IMR-90 (cell line): ENCODE measurements around the gene DPH3. TPM values are rescaled to one million over a fixed set of nuclear protein-coding genes. Genes with fewer than 3 reads are reported as not detected.
A peak's percentile ranks its signal among the peaks of the same experiment; 100 is the strongest.

Experiments
- ATAC-seq: fragments of 200-7000 bp; cut with Tn5 transposase; 2 replicates; pipeline ENCODE4 v1.9.1; 2020; ENCODE audit warnings: low read depth, mild to moderate bottlenecking, moderate library complexity
- BruUV-seq: library from RNA; stranded (reverse); fragments of 400-500 nt; replicated peaks from 2 replicates; lab custom pipeline; 2021; lab: Mats Ljungman, UMichigan
- CTCF ChIA-PET: fragments of 300-600 bp; formaldehyde crosslinking; extraction: SDS; loops from one replicate; lab custom pipeline; 2021; ENCODE audit warnings: antibody characterized with exemption; lab: Yijun Ruan, JAX
- POLR2A ChIA-PET: fragments of 300-600 bp; sonication (Branson Sonifier 250); formaldehyde crosslinking; loops from one replicate; lab custom pipeline; 2022; ENCODE audit warnings: antibody characterized with exemption; ENCODE audit not compliant: unreplicated experiment; lab: Charles Lee
- DNase-seq: peaks from one replicate; pipeline ENCODE4 v3.0.0; 2013
- H2AFZ ChIP-seq: replicated peaks from 2 replicates; pipeline ENCODE3; 2013; ENCODE audit warnings: low read length, mild to moderate bottlenecking; ENCODE audit not compliant: poor library complexity
- H2AK5ac ChIP-seq: 2 replicates; pipeline ENCODE4 v1.6.1; 2013; ENCODE audit warnings: low read depth, low read length, inconsistent platforms
- H2AK9ac ChIP-seq: replicated peaks from 2 replicates; pipeline ENCODE3; 2013; ENCODE audit warnings: mild to moderate bottlenecking, low read depth, low read length, moderate library complexity; ENCODE audit not compliant: poor library complexity
- H2BK120ac ChIP-seq: 2 replicates; pipeline ENCODE4 v1.6.1; 2013; ENCODE audit warnings: low read depth, low read length, inconsistent platforms
- H2BK15ac ChIP-seq: 3 replicates; pipeline ENCODE4 v1.6.1; 2013; ENCODE audit warnings: low read depth, low read length, inconsistent platforms
- H2BK20ac ChIP-seq: 2 replicates; pipeline ENCODE4 v1.6.1; 2013; ENCODE audit warnings: low read depth, mild to moderate bottlenecking, inconsistent platforms, low read length, moderate library complexity
- H2BK5ac ChIP-seq: 2 replicates; pipeline ENCODE4 v1.6.1; 2013; ENCODE audit warnings: mild to moderate bottlenecking, low read depth, low read length, inconsistent platforms; ENCODE audit not compliant: poor library complexity, severe bottlenecking
- H3K14ac ChIP-seq: replicated peaks from 2 replicates; pipeline ENCODE4 v1.6.1; 2013; ENCODE audit warnings: low read depth, low read length, inconsistent platforms
- H3K18ac ChIP-seq: 2 replicates; pipeline ENCODE4 v1.6.1; 2013; ENCODE audit warnings: low read depth, low read length, control low read depth
- H3K23ac ChIP-seq: 2 replicates; pipeline ENCODE4 v1.6.1; 2013; ENCODE audit warnings: low read depth, low read length, inconsistent platforms
- H3K27ac ChIP-seq: 2 replicates; pipeline ENCODE4 v1.5.1; 2013; ENCODE audit warnings: mild to moderate bottlenecking, control low read depth, low read length; ENCODE audit not compliant: insufficient read depth
- H3K27me3 ChIP-seq: 2 replicates; pipeline ENCODE4 v1.6.1; 2013; ENCODE audit warnings: low read length; ENCODE audit not compliant: control insufficient read depth, insufficient read depth
- H3K36me3 ChIP-seq: 2 replicates; pipeline ENCODE4 v1.6.1; 2013; ENCODE audit warnings: low read length, mixed read lengths; ENCODE audit not compliant: control insufficient read depth, insufficient read depth
- H3K4ac ChIP-seq: 2 replicates; pipeline ENCODE4 v1.6.1; 2013; ENCODE audit warnings: low read depth, low read length, inconsistent platforms
- H3K4me1 ChIP-seq: 2 replicates; pipeline ENCODE4 v1.6.1; 2013; ENCODE audit warnings: low read length, mixed read lengths; ENCODE audit not compliant: control insufficient read depth, insufficient read depth
- H3K4me2 ChIP-seq: 2 replicates; pipeline ENCODE4 v1.6.1; 2013; ENCODE audit warnings: low read depth, mild to moderate bottlenecking, control low read depth, low read length, moderate library complexity
- H3K4me3 ChIP-seq: 2 replicates; pipeline ENCODE4 v1.5.1; 2013; ENCODE audit warnings: low read depth, mild to moderate bottlenecking, control low read depth, low read length, moderate library complexity; ENCODE audit not compliant: insufficient read depth
- H3K56ac ChIP-seq: 2 replicates; pipeline ENCODE4 v1.6.1; 2013; ENCODE audit warnings: low read length, inconsistent platforms; ENCODE audit not compliant: insufficient read depth; ENCODE audit errors: extremely low read depth
- H3K79me1 ChIP-seq, 2 experiments: 2 replicates each; pipeline ENCODE4 v1.6.1; 2013; ENCODE audit warnings: low read length in 2 of 2, inconsistent platforms in 1 of 2, low read depth in 1 of 2
- H3K9ac ChIP-seq: 2 replicates; pipeline ENCODE4 v1.6.1; 2013; ENCODE audit warnings: low read depth, low read length, control low read depth
- H3K9me1 ChIP-seq: 2 replicates; pipeline ENCODE4 v1.6.1; 2013; ENCODE audit warnings: low read length, inconsistent platforms; ENCODE audit not compliant: insufficient read depth
- H3K9me3 ChIP-seq: 2 replicates; pipeline ENCODE4 v1.6.1; 2013; ENCODE audit warnings: low read length; ENCODE audit not compliant: control insufficient read depth, insufficient read depth
- H4K20me1 ChIP-seq: 2 replicates; pipeline ENCODE4 v1.6.1; 2013; ENCODE audit warnings: low read length, inconsistent platforms; ENCODE audit not compliant: insufficient read depth
- H4K5ac ChIP-seq: 2 replicates; pipeline ENCODE4 v1.6.1; 2013; ENCODE audit warnings: mild to moderate bottlenecking, low read depth, low read length, control low read depth
- H4K8ac ChIP-seq, 2 experiments: 2 replicates each; pipeline ENCODE4 v1.6.1; 2013; ENCODE audit warnings: low read depth in 2 of 2, low read length in 2 of 2, control low read depth in 1 of 2, inconsistent platforms in 1 of 2
- H4K91ac ChIP-seq: 2 replicates; pipeline ENCODE4 v1.6.1; 2013; ENCODE audit warnings: low read depth, low read length, inconsistent platforms; ENCODE audit not compliant: insufficient read depth
- BHLHE40 ChIP-seq: fragments of 150-350 bp; IDR thresholded peaks from 2 replicates; pipeline ENCODE4 v1.6.1; 2016; ENCODE audit warnings: mild to moderate bottlenecking, low read depth, low read length
- CHD1 ChIP-seq: IDR thresholded peaks from 2 replicates; pipeline ENCODE4 v1.6.1; 2012; ENCODE audit warnings: low read depth, low read length, improper control_type of control experiment
- ELK1 ChIP-seq: fragments of 150-350 bp; IDR thresholded peaks from 2 replicates; pipeline ENCODE4 v1.6.1; 2016; ENCODE audit warnings: low read depth, mild to moderate bottlenecking, low read length, moderate library complexity, borderline replicate concordance
- FOS ChIP-seq: fragments of 150-350 bp; IDR thresholded peaks from 2 replicates; pipeline ENCODE4 v1.6.1; 2016; ENCODE audit warnings: low read depth, low read length
- MAFK ChIP-seq: IDR thresholded peaks from 2 replicates; pipeline ENCODE4 v1.6.1; 2012; ENCODE audit warnings: low read depth, low read length, improper control_type of control experiment
- MAZ ChIP-seq: IDR thresholded peaks from 2 replicates; pipeline ENCODE4 v1.6.1; 2012; ENCODE audit warnings: low read depth, mild to moderate bottlenecking, low read length, improper control_type of control experiment, moderate library complexity, borderline replicate concordance
- MXI1 ChIP-seq: IDR thresholded peaks from 2 replicates; pipeline ENCODE4 v1.6.1; 2012; ENCODE audit warnings: low read depth, mild to moderate bottlenecking, low read length, moderate library complexity, borderline replicate concordance
- NFE2L2 ChIP-seq: fragments of 150-350 bp; IDR thresholded peaks from 2 replicates; pipeline ENCODE4 v1.6.1; 2016; ENCODE audit warnings: low read depth, mild to moderate bottlenecking, low read length
- POLR2A ChIP-seq: IDR thresholded peaks from 2 replicates; pipeline ENCODE4 v1.6.1; 2012; ENCODE audit warnings: mild to moderate bottlenecking, low read depth, low read length
- RAD21 ChIP-seq: IDR thresholded peaks from 2 replicates; pipeline ENCODE4 v1.6.1; 2012; ENCODE audit warnings: low read length, improper control_type of control experiment
- RFX5 ChIP-seq: IDR thresholded peaks from 2 replicates; pipeline ENCODE4 v1.8.0; 2012; ENCODE audit warnings: low read depth, mild to moderate bottlenecking, low read length, moderate library complexity
- SMC3 ChIP-seq: fragments of 150-350 bp; IDR thresholded peaks from 2 replicates; pipeline ENCODE4 v1.6.1; 2016; ENCODE audit warnings: low read depth, mild to moderate bottlenecking, antibody characterized with exemption, low read length, moderate library complexity
- USF2 ChIP-seq: fragments of 150-350 bp; IDR thresholded peaks from 2 replicates; pipeline ENCODE4 v1.6.1; 2017; ENCODE audit warnings: mild to moderate bottlenecking, antibody characterized with exemption, low read length, low read depth
- WGBS, 2 experiments: methylation state at CpG; one replicate each; pipeline versions ENCODE4 v1.1.5 to v1.1.7; 2013; ENCODE audit warnings: missing lambda C conversion rate in 2 of 2; ENCODE audit not compliant: insufficient read length in 1 of 2; ENCODE audit errors: extremely low coverage in 2 of 2; 5-methylcytosine and 5-hydroxymethylcytosine counted together
- dilution Hi-C: fragments of 300-500 bp; cut with HindIII; formaldehyde crosslinking; loops from one replicate; pipeline ENCODE4 v1.14.3; 2018; ENCODE audit warnings: low sequenced_read_pairs; ENCODE audit not compliant: unreplicated experiment
- in situ Hi-C: fragments of 300-500 bp; cut with MboI; formaldehyde crosslinking; loops from 3 replicates; pipeline ENCODE4 v1.14.3; 2019; ENCODE audit warnings: low sequenced_read_pairs, inconsistent platforms, mixed read lengths
- intact Hi-C: fragments of 100-400 bp; cut with micrococcal nuclease; formaldehyde crosslinking; loops from 2 replicates; pipeline ENCODE4 v1.10.0; 2022
- polyA plus RNA-seq, 3 experiments: library from polyadenylated mRNA; depleted of rRNA; stranded (reverse); fragments of >200 nt; gene quantifications; 2 replicates each; pipeline ENCODE4 v1.2.3, GENCODE V29; 2012; ENCODE audit warnings: low replicate concordance in 1 of 3
- total RNA-seq: library from RNA; depleted of rRNA; stranded (reverse); fragments of >200 nt; gene quantifications from 2 replicates; pipeline ENCODE4 v1.2.3, GENCODE V29; 2012
- TF ChIP-seq, protein P1 (sequence below): conservative IDR thresholded peaks from 2 replicates; pipeline ENCODE4 v1.5.1; 2012; ENCODE audit warnings: mild to moderate bottlenecking, low read depth, low read length, improper control_type of control experiment

The DPH3 gene
- total and polyA plus RNA-seq, 2 of the 4 experiments (the other 2 are of a cell fraction): 12.9 to 32.1 TPM

GRCh38 chr3:16240229-16241023 is 24.3 kb downstream of the DPH3 start:
- BruUV-seq: no TSS peak
- Histone ChIP-seq H3K23ac (no peak overlapping the region), H3K27ac (peak overlapping the region; percentile 76; the same call in 1 of the 2 replicates), H3K4me3 (no peak overlapping the region), H3K9me3 (no peaks in the 10 kb centered on the region), H2BK15ac (peak overlapping the region; percentile 15; the same call in 1 of the 3 replicates), H3K14ac (peak overlapping the region; percentile 25), H2AK5ac (peak overlapping the region; percentile 63; the same call in 1 of the 2 replicates), H2BK120ac (peak overlapping the region; percentile 37; the same call in 1 of the 2 replicates), H2AFZ (no peak overlapping the region), H3K4me2 (no peak overlapping the region), H3K4ac (peak overlapping the region; percentile 58), H4K8ac (peak overlapping the region; percentile 24 to 73; a peak in 2 of 4 replicates), H2BK5ac (peak overlapping the region; percentile 60), H3K4me1 (peaks cover 18% of the 10 kb centered on the region), H4K20me1 (no peaks in the 10 kb centered on the region), H3K9ac (no peak overlapping the region), H2BK20ac (peak overlapping the region; percentile 41; the same call in 1 of the 2 replicates), H3K56ac (no peak overlapping the region), H3K27me3 (no peaks in the 10 kb centered on the region), H4K91ac (peak overlapping the region; percentile 50), H3K79me1 (no peaks in the 10 kb centered on the region), H3K36me3 (no peaks in the 10 kb centered on the region), H4K5ac (peak overlapping the region; percentile 27), H3K9me1 (peaks cover 21% of the 10 kb centered on the region), H2AK9ac (no peak overlapping the region), H3K18ac (peak overlapping the region; percentile 42)
- CTCF ChIA-PET: no interaction called here
- in situ Hi-C loops (loop anchor here (5.0 to 25.0 kb wide), 3 partner anchors 58 to 603 kb away; no protein-coding TSS in a partner anchor), intact Hi-C loops (loop anchor here (2.0 to 10.0 kb wide), 2 partner anchors 58 to 606 kb away; no protein-coding TSS in a partner anchor), dilution Hi-C loops (no loop called here)
- peak; percentile 81 for DNase-seq
- ATAC-seq: peak; percentile 62
- WGBS, 2 experiments: 83% methylated on average over 3 of the region's 6 CpGs; no CpG with 5 or more reads in 1 of the 2 experiments
- POLR2A ChIA-PET: no interaction called here
- TF ChIP-seq BHLHE40 (peak; percentile 88), RAD21 (no peak), SMC3 (no peak), USF2 (no peak), MAZ (no peak), NFE2L2 (no peak), POLR2A (no peak), MAFK (no peak), FOS (peak; percentile 93), ELK1 (no peak), RFX5 (no peak), CHD1 (no peak), MXI1 (no peak)
- TF ChIP-seq, protein P1, sequence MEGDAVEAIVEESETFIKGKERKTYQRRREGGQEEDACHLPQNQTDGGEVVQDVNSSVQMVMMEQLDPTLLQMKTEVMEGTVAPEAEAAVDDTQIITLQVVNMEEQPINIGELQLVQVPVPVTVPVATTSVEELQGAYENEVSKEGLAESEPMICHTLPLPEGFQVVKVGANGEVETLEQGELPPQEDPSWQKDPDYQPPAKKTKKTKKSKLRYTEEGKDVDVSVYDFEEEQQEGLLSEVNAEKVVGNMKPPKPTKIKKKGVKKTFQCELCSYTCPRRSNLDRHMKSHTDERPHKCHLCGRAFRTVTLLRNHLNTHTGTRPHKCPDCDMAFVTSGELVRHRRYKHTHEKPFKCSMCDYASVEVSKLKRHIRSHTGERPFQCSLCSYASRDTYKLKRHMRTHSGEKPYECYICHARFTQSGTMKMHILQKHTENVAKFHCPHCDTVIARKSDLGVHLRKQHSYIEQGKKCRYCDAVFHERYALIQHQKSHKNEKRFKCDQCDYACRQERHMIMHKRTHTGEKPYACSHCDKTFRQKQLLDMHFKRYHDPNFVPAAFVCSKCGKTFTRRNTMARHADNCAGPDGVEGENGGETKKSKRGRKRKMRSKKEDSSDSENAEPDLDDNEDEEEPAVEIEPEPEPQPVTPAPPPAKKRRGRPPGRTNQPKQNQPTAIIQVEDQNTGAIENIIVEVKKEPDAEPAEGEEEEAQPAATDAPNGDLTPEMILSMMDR: no peak
